ENCODE measurements around the gene MEFV. TPM values are rescaled to one million over a fixed set of nuclear protein-coding genes. Genes with fewer than 3 reads are reported as not detected.

MEFV gene
- total RNA-seq, 1 donor from 2014 or later: not detected

DNA sequence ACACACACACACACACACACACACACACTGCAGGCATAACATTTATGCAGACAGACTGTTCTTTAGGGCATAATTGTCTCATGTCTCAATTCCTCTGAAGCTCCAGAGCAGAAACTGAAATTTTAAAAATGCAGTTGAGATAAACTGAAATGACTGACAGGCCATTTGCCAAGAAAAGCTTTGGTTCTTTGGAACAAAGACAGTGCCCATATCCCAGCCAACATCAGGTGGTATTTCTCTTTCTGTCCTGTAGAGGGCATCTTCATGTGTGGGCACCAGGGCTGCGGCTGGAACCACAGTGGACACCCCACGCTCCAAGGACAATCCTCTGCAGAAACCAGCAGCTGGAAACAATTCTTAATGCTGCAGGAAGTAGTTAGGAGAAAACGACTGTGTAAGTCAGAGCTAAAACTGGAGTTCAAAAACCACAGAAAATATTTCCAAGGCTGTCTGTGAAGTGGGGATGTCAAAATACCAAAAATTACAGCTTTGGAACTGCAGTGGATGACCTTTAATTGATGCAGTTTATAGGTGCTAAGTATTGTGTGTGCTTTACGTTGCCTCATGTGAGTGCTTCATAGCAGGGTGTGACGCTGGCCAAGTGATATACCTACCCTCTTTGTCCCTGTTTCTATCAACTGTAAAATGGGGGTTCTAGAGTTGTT lies 10.6 kb upstream of the MEFV start:
- Mint-ChIP-seq H3K27me3 (ENCODE audit: unreplicated experiment) (no peaks in the 10 kb centered on the region), H3K36me3 (ENCODE audit: unreplicated experiment) (peaks cover 3% of the 10 kb centered on the region), H3K27ac (ENCODE audit: unreplicated experiment) (no peak overlapping the region), H3K4me1 (ENCODE audit: unreplicated experiment) (peaks cover 19% of the 10 kb centered on the region), H3K9me3 (ENCODE audit: unreplicated experiment) (no peaks in the 10 kb centered on the region), H3K4me3 (ENCODE audit: unreplicated experiment) (no peak overlapping the region)
- DNase-seq (ENCODE audit: extremely low spot score, unreplicated experiment): no peak
- TF ChIP-seq, protein P1, sequence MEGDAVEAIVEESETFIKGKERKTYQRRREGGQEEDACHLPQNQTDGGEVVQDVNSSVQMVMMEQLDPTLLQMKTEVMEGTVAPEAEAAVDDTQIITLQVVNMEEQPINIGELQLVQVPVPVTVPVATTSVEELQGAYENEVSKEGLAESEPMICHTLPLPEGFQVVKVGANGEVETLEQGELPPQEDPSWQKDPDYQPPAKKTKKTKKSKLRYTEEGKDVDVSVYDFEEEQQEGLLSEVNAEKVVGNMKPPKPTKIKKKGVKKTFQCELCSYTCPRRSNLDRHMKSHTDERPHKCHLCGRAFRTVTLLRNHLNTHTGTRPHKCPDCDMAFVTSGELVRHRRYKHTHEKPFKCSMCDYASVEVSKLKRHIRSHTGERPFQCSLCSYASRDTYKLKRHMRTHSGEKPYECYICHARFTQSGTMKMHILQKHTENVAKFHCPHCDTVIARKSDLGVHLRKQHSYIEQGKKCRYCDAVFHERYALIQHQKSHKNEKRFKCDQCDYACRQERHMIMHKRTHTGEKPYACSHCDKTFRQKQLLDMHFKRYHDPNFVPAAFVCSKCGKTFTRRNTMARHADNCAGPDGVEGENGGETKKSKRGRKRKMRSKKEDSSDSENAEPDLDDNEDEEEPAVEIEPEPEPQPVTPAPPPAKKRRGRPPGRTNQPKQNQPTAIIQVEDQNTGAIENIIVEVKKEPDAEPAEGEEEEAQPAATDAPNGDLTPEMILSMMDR (IDR thresholded peaks at IDR 0.05): peak; percentile 43

DNA sequence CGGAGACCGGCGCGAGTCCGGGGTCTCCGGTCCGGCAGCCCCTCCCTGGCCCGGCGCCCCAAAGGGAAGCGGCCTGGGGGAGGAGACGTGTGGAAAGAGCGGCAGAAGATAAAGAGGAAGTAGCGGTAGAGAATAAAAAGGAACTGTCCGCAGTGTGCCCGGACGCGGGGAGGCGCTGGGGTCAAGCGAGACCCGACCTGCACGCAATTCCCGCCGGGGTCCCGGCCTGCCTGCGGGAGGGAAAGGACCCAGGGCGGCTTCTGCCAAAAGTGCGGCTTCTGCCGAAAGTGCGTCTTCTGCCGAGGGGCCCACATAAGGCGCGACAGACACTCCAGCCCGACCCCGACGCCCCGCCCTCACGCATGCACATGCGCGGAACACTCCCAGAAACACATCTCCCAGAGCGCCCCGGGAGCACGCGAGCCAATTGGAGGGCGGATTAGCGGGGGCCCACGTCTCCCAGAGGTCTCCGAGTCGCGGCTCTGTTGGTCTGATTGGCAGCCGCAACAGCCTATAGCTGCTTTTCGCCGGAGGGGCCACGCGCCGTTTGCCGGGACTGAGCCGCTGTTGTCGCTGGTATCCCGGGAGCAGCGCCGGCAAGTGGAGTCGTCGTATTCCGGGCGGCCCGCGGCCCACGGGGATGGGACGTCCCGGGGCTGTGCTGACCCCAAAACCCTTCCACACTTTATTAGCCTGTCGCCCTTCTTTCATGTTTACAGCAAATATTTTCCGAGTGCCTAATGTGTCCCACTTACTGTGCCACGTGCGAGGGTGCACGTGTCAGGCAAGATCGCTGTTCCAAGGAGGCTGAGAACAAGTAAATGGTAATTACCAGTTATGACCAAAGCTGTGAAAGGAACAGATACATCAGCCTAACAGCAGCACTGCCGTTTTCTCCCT lies 8.0 kb upstream of the MEFV start:
- TF ChIP-seq, protein P1 (IDR thresholded peaks at IDR 0.05): peak; percentile 49
- H3K4me1 Mint-ChIP-seq (ENCODE audit: unreplicated experiment): peaks cover 19% of the 10 kb centered on the region
- no peaks in the 10 kb centered on the region for H3K27me3 Mint-ChIP-seq (ENCODE audit: unreplicated experiment)
- peaks cover 3% of the 10 kb centered on the region for H3K36me3 Mint-ChIP-seq (ENCODE audit: unreplicated experiment)
- H3K4me3 Mint-ChIP-seq (ENCODE audit: unreplicated experiment): peak overlapping the region; percentile 89
- DNase-seq (ENCODE audit: extremely low spot score, unreplicated experiment): peak; percentile 99
- no peaks in the 10 kb centered on the region for H3K9me3 Mint-ChIP-seq (ENCODE audit: unreplicated experiment)
- H3K27ac Mint-ChIP-seq (ENCODE audit: unreplicated experiment): peak overlapping the region; percentile 87

DNA sequence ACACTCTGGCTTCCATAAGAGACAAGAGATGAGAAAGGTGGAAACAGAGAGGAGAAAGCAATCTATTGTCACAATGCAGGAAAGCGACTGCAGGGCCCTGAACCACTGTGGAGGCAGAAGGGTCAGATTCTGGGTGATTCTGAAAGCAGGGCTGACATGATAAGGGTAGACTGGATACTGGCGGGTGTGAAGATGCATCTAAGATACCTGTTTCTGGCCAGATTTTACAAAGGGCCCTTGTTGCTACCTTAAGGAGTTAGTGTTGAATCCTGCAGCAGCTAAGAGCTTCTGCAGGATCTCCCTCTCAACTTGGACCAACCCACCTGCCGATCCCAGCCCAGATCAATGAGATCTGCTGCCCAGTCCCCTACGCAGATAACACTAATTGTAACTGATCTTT lies 6.1 kb upstream of the MEFV start:
- DNase-seq (ENCODE audit: extremely low spot score, unreplicated experiment): no peak
- H3K4me1 Mint-ChIP-seq (ENCODE audit: unreplicated experiment): peaks cover 19% of the 10 kb centered on the region
- peak overlapping the region; percentile 55 for H3K4me3 Mint-ChIP-seq (ENCODE audit: unreplicated experiment)
- H3K27me3 Mint-ChIP-seq (ENCODE audit: unreplicated experiment): no peaks in the 10 kb centered on the region
- H3K36me3 Mint-ChIP-seq (ENCODE audit: unreplicated experiment): no peaks in the 10 kb centered on the region
- TF ChIP-seq, protein P1 (IDR thresholded peaks at IDR 0.05): no peak
- no peaks in the 10 kb centered on the region for H3K9me3 Mint-ChIP-seq (ENCODE audit: unreplicated experiment)
- peak overlapping the region; percentile 87 for H3K27ac Mint-ChIP-seq (ENCODE audit: unreplicated experiment)

DNA sequence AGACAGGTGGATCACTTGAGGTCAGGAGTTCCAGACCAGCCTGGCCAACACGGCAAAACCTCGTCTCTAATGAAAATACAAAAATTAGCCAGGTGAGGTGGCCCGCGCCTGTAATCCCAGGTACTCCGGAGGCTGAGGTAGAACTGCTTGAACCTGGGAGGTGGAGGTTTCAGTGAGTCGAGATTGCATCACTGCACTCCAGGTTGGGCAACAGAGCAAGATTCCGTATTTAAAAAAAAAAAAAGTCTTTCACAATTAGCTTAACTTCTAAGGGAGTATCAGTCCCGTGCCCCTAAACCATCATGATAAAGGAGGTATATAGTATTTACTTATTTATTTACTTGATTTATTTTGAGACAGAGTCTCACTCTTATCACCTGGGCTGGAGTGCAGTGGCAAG lies 3.4 kb upstream of the MEFV start:
- Mint-ChIP-seq H3K27me3 (ENCODE audit: unreplicated experiment) (no peaks in the 10 kb centered on the region), H3K4me1 (ENCODE audit: unreplicated experiment) (peaks cover 14% of the 10 kb centered on the region), H3K27ac (ENCODE audit: unreplicated experiment) (no peak overlapping the region), H3K4me3 (ENCODE audit: unreplicated experiment) (no peak overlapping the region), H3K36me3 (ENCODE audit: unreplicated experiment) (no peaks in the 10 kb centered on the region), H3K9me3 (ENCODE audit: unreplicated experiment) (no peaks in the 10 kb centered on the region)
- no peak for DNase-seq (ENCODE audit: extremely low spot score, unreplicated experiment)
- TF ChIP-seq, protein P1 (IDR thresholded peaks at IDR 0.05): no peak

DNA sequence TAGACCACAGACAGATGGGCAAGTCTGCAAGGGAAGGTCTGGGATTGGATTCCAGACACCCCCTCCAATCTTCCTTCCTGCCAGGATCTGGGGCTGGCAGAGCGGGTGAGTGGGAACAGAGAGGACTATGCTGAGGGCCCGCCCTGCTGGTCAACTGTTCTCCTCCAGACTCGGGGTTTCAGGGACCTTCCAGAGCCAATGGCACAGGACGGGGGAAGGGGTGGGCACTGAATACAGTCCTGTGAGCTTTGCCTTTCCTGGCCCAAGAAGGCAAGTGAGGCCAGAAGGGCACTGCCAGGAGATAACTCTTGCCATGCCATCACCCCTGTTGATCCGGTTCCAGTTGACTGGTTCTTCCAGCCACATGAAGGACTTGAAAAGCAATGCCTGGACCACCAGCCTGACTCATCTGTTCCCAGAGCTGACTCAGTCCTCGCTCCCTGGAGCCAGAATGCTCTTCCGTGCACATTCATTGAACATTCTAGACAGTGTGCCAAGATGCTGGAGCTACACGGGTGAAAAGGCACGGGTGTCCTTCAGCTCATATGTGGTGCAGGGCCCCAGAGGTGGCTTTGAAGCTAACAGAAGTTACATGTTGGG lies 533 bp upstream of the MEFV start:
- H3K9me3 Mint-ChIP-seq (ENCODE audit: unreplicated experiment): no peaks in the 10 kb centered on the region
- DNase-seq (ENCODE audit: extremely low spot score, unreplicated experiment): no peak
- H3K4me1 Mint-ChIP-seq (ENCODE audit: unreplicated experiment): no peaks in the 10 kb centered on the region
- H3K27ac Mint-ChIP-seq (ENCODE audit: unreplicated experiment): no peak overlapping the region
- TF ChIP-seq, protein P1 (IDR thresholded peaks at IDR 0.05): no peak
- H3K36me3 Mint-ChIP-seq (ENCODE audit: unreplicated experiment): no peaks in the 10 kb centered on the region
- no peaks in the 10 kb centered on the region for H3K27me3 Mint-ChIP-seq (ENCODE audit: unreplicated experiment)
- H3K4me3 Mint-ChIP-seq (ENCODE audit: unreplicated experiment): no peak overlapping the region

Measured in osteocyte (in vitro differentiated cells).